Measurements from ENCODE around the gene RANBP17. TPM values are rescaled to one million over a fixed set of nuclear protein-coding genes. Genes with fewer than 3 reads are reported as not detected.

Gene RANBP17
- total RNA-seq, 2 donors from 2014 or later: 26.6 to 28.0 TPM

GRCh38 chr5:171122372-171122771 is 260.6 kb downstream of the RANBP17 start:
- no peak overlapping the region for H3K4me3 Mint-ChIP-seq
- no peaks in the 10 kb centered on the region for H3K9me3 ChIP-seq (ENCODE audit: control insufficient read depth, low read length)

GRCh38 chr5:171123417-171123816 is 261.6 kb downstream of the RANBP17 start:
- Histone ChIP-seq H3K9ac (ENCODE audit: extremely low read depth, low read length, poor library complexity, severe bottlenecking) (no peak overlapping the region), H3K4me1 (ENCODE audit: control insufficient read depth, insufficient read depth, low read length) (no peaks in the 10 kb centered on the region), H3K4me3 (ENCODE audit: low read length) (no peak overlapping the region), H3K36me3 (ENCODE audit: control insufficient read depth, insufficient read depth, low read length) (no peaks in the 10 kb centered on the region), H3K9me3 (ENCODE audit: control insufficient read depth, low read length) (no peaks in the 10 kb centered on the region), H3K27me3 (ENCODE audit: control insufficient read depth, insufficient read depth, low read length, poor library complexity, severe bottlenecking) (no peaks in the 10 kb centered on the region), H3K27ac (ENCODE audit: low read depth, low read length) (no peak overlapping the region)
- no peaks in the 10 kb centered on the region for H3K27me3 Mint-ChIP-seq (ENCODE audit: insufficient read depth)
- no peak overlapping the region for H3K4me3 Mint-ChIP-seq
- TF ChIP-seq CTCF (conservative IDR thresholded peaks at IDR 0.05): no peak
- WGBS, 2 experiments (ENCODE audit: insufficient coverage in 1 of 2, insufficient read length in 1 of 2): 86 to 100% methylated on average over 3 to 4 of the region's 4 CpGs
- no peak for DNase-seq
- H3K36me3 Mint-ChIP-seq (ENCODE audit: low read depth): no peaks in the 10 kb centered on the region
- no peaks in the 10 kb centered on the region for H3K4me1 Mint-ChIP-seq
- H3K27ac Mint-ChIP-seq: no peak overlapping the region
- H3K9me3 Mint-ChIP-seq: no peaks in the 10 kb centered on the region

More at GRCh38 chr5:171122372-171122771, 260.6 kb downstream of the RANBP17 start:
- no peak for TF ChIP-seq CTCF (conservative IDR thresholded peaks at IDR 0.05)
- Mint-ChIP-seq H3K9me3 (no peaks in the 10 kb centered on the region), H3K4me1 (no peaks in the 10 kb centered on the region), H3K36me3 (ENCODE audit: low read depth) (no peaks in the 10 kb centered on the region), H3K27me3 (ENCODE audit: insufficient read depth) (no peaks in the 10 kb centered on the region), H3K27ac (no peak overlapping the region)
- no peaks in the 10 kb centered on the region for H3K27me3 ChIP-seq (ENCODE audit: control insufficient read depth, insufficient read depth, low read length, poor library complexity, severe bottlenecking)
- H3K27ac ChIP-seq (ENCODE audit: low read depth, low read length): no peak overlapping the region
- H3K9ac ChIP-seq (ENCODE audit: extremely low read depth, low read length, poor library complexity, severe bottlenecking): no peak overlapping the region
- 88 to 100% methylated on average over 1 to 2 of the region's 2 CpGs for WGBS, 2 experiments (ENCODE audit: insufficient coverage in 1 of 2, insufficient read length in 1 of 2)
- DNase-seq: no peak
- no peaks in the 10 kb centered on the region for H3K36me3 ChIP-seq (ENCODE audit: control insufficient read depth, insufficient read depth, low read length)
- no peaks in the 10 kb centered on the region for H3K4me1 ChIP-seq (ENCODE audit: control insufficient read depth, insufficient read depth, low read length)
- no peak overlapping the region for H3K4me3 ChIP-seq (ENCODE audit: low read length)

GRCh38 chr5:171127314-171127713 is 265.5 kb downstream of the RANBP17 start:
- Histone ChIP-seq H3K9ac (ENCODE audit: extremely low read depth, low read length, poor library complexity, severe bottlenecking) (no peak overlapping the region), H3K4me3 (ENCODE audit: low read length) (no peak overlapping the region), H3K27ac (ENCODE audit: low read depth, low read length) (no peak overlapping the region), H3K36me3 (ENCODE audit: control insufficient read depth, insufficient read depth, low read length) (no peaks in the 10 kb centered on the region), H3K4me1 (ENCODE audit: control insufficient read depth, insufficient read depth, low read length) (no peaks in the 10 kb centered on the region), H3K9me3 (ENCODE audit: control insufficient read depth, low read length) (no peaks in the 10 kb centered on the region), H3K27me3 (ENCODE audit: control insufficient read depth, insufficient read depth, low read length, poor library complexity, severe bottlenecking) (no peaks in the 10 kb centered on the region)
- no peak overlapping the region for H3K27ac Mint-ChIP-seq
- no peaks in the 10 kb centered on the region for H3K27me3 Mint-ChIP-seq (ENCODE audit: insufficient read depth)
- TF ChIP-seq CTCF (conservative IDR thresholded peaks at IDR 0.05): no peak
- H3K4me3 Mint-ChIP-seq: no peak overlapping the region
- DNase-seq: no peak
- no peaks in the 10 kb centered on the region for H3K4me1 Mint-ChIP-seq
- H3K36me3 Mint-ChIP-seq (ENCODE audit: low read depth): no peaks in the 10 kb centered on the region
- H3K9me3 Mint-ChIP-seq: no peaks in the 10 kb centered on the region
- 100% methylated on average over 2 of the region's 2 CpGs; no CpG with 5 or more reads in 1 of the 2 experiments for WGBS, 2 experiments (ENCODE audit: insufficient coverage in 1 of 2, insufficient read length in 1 of 2)
